Measurements from ENCODE around the gene SPOCK1. TPM values are rescaled to one million over a fixed set of nuclear protein-coding genes. Genes with fewer than 3 reads are reported as not detected.

SPOCK1 gene
- total and polyA plus RNA-seq, 12 donors = 13.7 to 70.3 (median 28.6) TPM

- H3K4me3 ChIP-seq = no peak overlapping the region
- no peak for TF ChIP-seq CTCF (IDR thresholded peaks at IDR 0.05)
- DNase-seq (no peak), ATAC-seq (no peak)
- intact Hi-C loops (cut with DNase I) = loop anchor here in 3 of 10 donors (10.0 kb wide), 3 partner anchors 144 to 244 kb away; no protein-coding TSS in a partner anchor
- H3K9me3 ChIP-seq = no peaks in the 10 kb centered on the region
- WGBS, 2 donors = 82 to 90% methylated on average over 2 of the region's 2 CpGs
- no peak overlapping the region for H3K27ac ChIP-seq
- no peaks in the 10 kb centered on the region for H3K36me3 ChIP-seq
- H3K4me1 ChIP-seq = peaks cover 0 to 26% (median 13%) of the 10 kb centered on the region in 9 donors
- no peaks in the 10 kb centered on the region for H3K27me3 ChIP-seq
Measured at GRCh38 chr5:137070521-137070920, 428.6 kb downstream of the SPOCK1 start.

- intact Hi-C loops (cut with DNase I) = no loop called here
- H3K36me3 ChIP-seq = no peaks in the 10 kb centered on the region
- no peak overlapping the region for H3K4me3 ChIP-seq
- H3K9me3 ChIP-seq = no peaks in the 10 kb centered on the region
- no peaks in the 10 kb centered on the region for H3K27me3 ChIP-seq
- WGBS, 2 donors = 89 to 95% methylated on average over 12 of the region's 12 CpGs
- H3K27ac ChIP-seq = no peak overlapping the region
- peaks cover 0 to 26% (median 13%) of the 10 kb centered on the region in 9 donors for H3K4me1 ChIP-seq
- TF ChIP-seq CTCF (IDR thresholded peaks at IDR 0.05) = no peak
- DNase-seq (no peak), ATAC-seq (peak in 1 of 8 donors; percentile 22)
Measured at GRCh38 chr5:137069358-137069757, 429.8 kb downstream of the SPOCK1 start.

- WGBS, 2 donors = 44 to 57% methylated on average over 4 of the region's 4 CpGs
- ATAC-seq (no peak), DNase-seq (no peak)
- Histone ChIP-seq H3K27ac (no peak overlapping the region), H3K9me3 (no peaks in the 10 kb centered on the region), H3K4me1 (peaks cover 0 to 5% (median 0%) of the 10 kb centered on the region in 9 donors), H3K27me3 (no peaks in the 10 kb centered on the region), H3K4me3 (no peak overlapping the region), H3K36me3 (no peaks in the 10 kb centered on the region)
- intact Hi-C loops (cut with DNase I) = no loop called here
- TF ChIP-seq CTCF (IDR thresholded peaks at IDR 0.05) = no peak
Measured at GRCh38 chr5:137061382-137061781, 437.7 kb downstream of the SPOCK1 start.

- no peak for DNase-seq
- Histone ChIP-seq H3K27ac (no peak overlapping the region), H3K36me3 (no peaks in the 10 kb centered on the region), H3K9me3 (no peaks in the 10 kb centered on the region), H3K27me3 (no peaks in the 10 kb centered on the region), H3K4me3 (no peak overlapping the region), H3K4me1 (peaks cover 0 to 6% (median 0%) of the 10 kb centered on the region in 9 donors)
- WGBS, 2 donors = 85 to 88% methylated on average over 4 of the region's 4 CpGs
- intact Hi-C loops (cut with DNase I) = loop anchor here in 5 of 10 donors (5.0 to 10.0 kb wide), 2 partner anchors 251 to 253 kb away; no protein-coding TSS in a partner anchor
- TF ChIP-seq CTCF (IDR thresholded peaks at IDR 0.05) = no peak
- ATAC-seq = no peak
Measured at GRCh38 chr5:137058089-137058488, 441.0 kb downstream of the SPOCK1 start.
